ENCODE results near the gene BLM. TPM values are rescaled to one million over a fixed set of nuclear protein-coding genes. Genes with fewer than 3 reads are reported as not detected.
A peak's percentile ranks its signal among the peaks of the same experiment; 100 is the strongest.

BLM gene
- total and polyA plus RNA-seq, 7 experiments from 2014 or later, result 2.8 to 53.1 (median 6.3) TPM

DNA sequence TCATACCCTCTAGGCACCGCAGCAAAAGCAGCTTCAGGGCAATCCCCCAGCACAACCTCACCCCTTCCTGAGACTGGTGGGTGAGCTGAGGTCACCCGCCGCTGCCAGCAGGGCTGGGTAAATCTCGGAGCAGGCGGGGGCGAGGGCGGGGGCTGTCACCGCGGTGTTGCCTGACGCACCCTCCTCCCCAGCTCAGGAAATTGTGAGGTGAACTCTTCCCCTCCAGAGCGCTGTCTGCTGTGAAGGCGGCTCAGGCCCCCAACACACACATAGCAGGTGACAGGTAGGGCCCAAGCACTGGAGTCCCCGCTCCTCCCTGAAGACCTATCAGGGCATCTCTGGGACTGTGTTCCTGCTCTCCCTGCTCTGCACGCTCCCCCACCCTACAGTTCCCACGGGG is 121.0 kb downstream of the BLM start:
- no peak overlapping the region for H3K4me3 ChIP-seq (ENCODE audit: low read length)
- no peaks in the 10 kb centered on the region for H3K27me3 Mint-ChIP-seq
- peaks cover 0 to 1% (median 0%) of the 10 kb centered on the region in 11 donors for H3K9me3 Mint-ChIP-seq
- CTCF ChIA-PET, result interaction anchor here (0.9 kb wide), 1 partner anchor 190 kb away, joined by 6 read pairs; no protein-coding TSS in a partner anchor
- H3K4me1 Mint-ChIP-seq, result peaks cover 21 to 81% (median 30%) of the 10 kb centered on the region in 7 donors
- peaks cover 0 to 14% (median 0%) of the 10 kb centered on the region in 5 donors for H3K36me3 Mint-ChIP-seq
- peak; percentile 98 for ATAC-seq
- H3K36me3 ChIP-seq (ENCODE audit: control insufficient read depth in 2 of 3, insufficient read depth in 3 of 3, low read length in 3 of 3), result no peaks in the 10 kb centered on the region
- no peaks in the 10 kb centered on the region for H3K9me3 ChIP-seq (ENCODE audit: control insufficient read depth in 2 of 3, low read length in 3 of 3)
- H3K27ac ChIP-seq (ENCODE audit: low read depth, low read length), result peak overlapping the region; percentile 53
- POLR2A ChIA-PET, result interaction anchor here (0.7 to 0.8 kb wide), 3 partner anchors 13 to 121 kb away, joined by 4 read pairs; partner anchors contain the start of gene BLM
- intact Hi-C loops (cut with micrococcal nuclease), result loop anchor here (1.0 to 10.0 kb wide), 7 partner anchors 8 to 121 kb away; partner anchors contain the start of genes BLM (in 1 of the 2), HDDC3 (in 1 of the 2) and UNC45A (in 1 of the 2)
- peaks cover 18 to 27% of the 10 kb centered on the region in 2 donors for H3K4me1 ChIP-seq (ENCODE audit: control insufficient read depth in 2 of 2, insufficient read depth in 2 of 2, low read length in 2 of 2)
- no peaks in the 10 kb centered on the region for H3K27me3 ChIP-seq (ENCODE audit: control insufficient read depth in 2 of 2, insufficient read depth in 2 of 2, low read length in 2 of 2)
- peak overlapping the region; percentile 62 to 87 (median 76) for H3K4me3 Mint-ChIP-seq
- peak; percentile 66 to 92 (median 84) for DNase-seq
- H3K27ac Mint-ChIP-seq, result peak overlapping the region; percentile 77 to 95 (median 89)

DNA sequence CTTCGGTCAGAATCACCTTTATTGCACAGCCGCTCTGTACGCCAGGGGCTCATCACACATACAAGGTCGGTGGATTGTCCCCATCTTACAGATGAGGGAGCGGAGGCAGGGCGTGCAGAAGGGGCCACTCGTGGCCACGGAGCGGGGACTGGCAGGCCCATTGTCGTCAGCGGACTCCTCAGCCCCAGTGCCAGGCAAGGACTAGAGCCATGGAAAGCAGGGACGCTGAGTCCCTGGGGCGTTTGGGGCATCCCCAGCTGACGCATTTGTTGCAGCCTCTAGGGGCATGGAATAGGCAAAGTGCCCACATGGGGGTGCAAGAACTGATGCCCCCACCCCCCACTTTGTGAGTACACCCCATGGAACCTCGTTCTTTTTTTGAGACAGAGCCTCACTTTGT is 121.4 kb downstream of the BLM start:
- no peaks in the 10 kb centered on the region for H3K36me3 ChIP-seq (ENCODE audit: control insufficient read depth in 2 of 3, insufficient read depth in 3 of 3, low read length in 3 of 3)
- Mint-ChIP-seq H3K36me3 (peaks cover 0 to 17% (median 0%) of the 10 kb centered on the region in 5 donors), H3K27ac (peak overlapping the region; percentile 77 to 95 (median 89)), H3K4me1 (peaks cover 21 to 83% (median 30%) of the 10 kb centered on the region in 7 donors), H3K27me3 (no peaks in the 10 kb centered on the region), H3K9me3 (peaks cover 0 to 1% (median 0%) of the 10 kb centered on the region in 11 donors), H3K4me3 (peak overlapping the region; percentile 62 to 87 (median 76))
- no peak for ATAC-seq
- ChIA-PET CTCF (interaction anchor here (1.5 kb wide), 1 partner anchor 47 kb away, joined by 6 read pairs; no protein-coding TSS in a partner anchor), POLR2A (interaction anchor here (0.8 kb wide), 1 partner anchor 122 kb away, joined by 4 read pairs; the partner anchor contains the start of gene BLM)
- intact Hi-C loops (cut with micrococcal nuclease), result loop anchor here (1.0 to 10.0 kb wide), 7 partner anchors 8 to 121 kb away; partner anchors contain the start of genes BLM (in 1 of the 2), HDDC3 (in 1 of the 2) and UNC45A (in 1 of the 2)
- no peaks in the 10 kb centered on the region for H3K9me3 ChIP-seq (ENCODE audit: control insufficient read depth in 2 of 3, low read length in 3 of 3)
- peak overlapping the region; percentile 53 for H3K27ac ChIP-seq (ENCODE audit: low read depth, low read length)
- H3K27me3 ChIP-seq (ENCODE audit: control insufficient read depth in 2 of 2, insufficient read depth in 2 of 2, low read length in 2 of 2), result no peaks in the 10 kb centered on the region
- peak in 1 of 9 donors; percentile 29 for DNase-seq
- H3K4me3 ChIP-seq (ENCODE audit: low read length), result no peak overlapping the region
- peaks cover 18 to 27% of the 10 kb centered on the region in 2 donors for H3K4me1 ChIP-seq (ENCODE audit: control insufficient read depth in 2 of 2, insufficient read depth in 2 of 2, low read length in 2 of 2)

DNA sequence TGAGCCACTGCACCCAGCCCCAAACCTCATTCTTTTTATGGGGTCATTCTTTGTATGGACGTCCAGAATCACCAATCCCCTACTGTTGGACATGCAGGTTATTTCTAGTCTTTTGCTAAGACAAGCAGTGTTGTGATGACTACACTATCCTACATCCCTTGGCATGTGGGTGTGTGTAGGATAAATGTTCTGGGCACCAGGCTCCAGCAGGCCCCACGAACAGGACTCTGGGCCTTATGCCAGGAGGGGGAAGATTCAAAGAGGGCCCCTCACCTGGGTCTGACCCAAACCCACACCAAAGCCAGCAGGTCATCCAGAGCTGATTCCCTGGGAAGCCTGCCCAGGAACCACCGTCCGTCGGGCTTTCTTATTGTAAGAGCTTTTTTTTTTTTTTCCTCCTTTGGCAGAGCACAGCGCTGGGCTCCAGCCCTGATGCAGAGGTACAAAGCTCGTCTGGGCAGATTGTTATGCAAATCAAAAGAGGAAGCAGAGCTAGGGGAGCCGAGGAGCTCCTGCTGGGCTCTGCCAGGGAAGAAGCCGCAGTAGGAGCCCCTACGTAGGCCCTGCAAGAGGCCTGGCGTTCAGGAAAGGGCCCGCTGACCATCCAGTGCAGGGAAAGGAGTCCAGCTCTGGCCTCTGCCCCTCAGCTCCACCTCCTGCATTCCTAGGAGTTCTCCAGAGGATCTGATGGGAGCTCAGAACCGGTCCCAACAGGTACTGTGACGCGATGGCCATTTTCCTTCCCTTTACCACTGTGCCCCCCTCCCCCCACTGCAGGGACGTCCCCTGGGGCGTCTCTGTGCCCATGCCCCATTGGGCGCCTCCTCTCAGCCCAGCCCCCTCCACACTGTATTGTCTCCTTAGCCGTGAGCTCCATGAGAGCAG is 122.3 kb downstream of the BLM start:
- POLR2A ChIA-PET, result interaction anchor here (1.1 to 1.4 kb wide), 3 partner anchors 30 to 95 kb away, joined by 3 to 5 read pairs (median 3); partner anchors contain the start of gene UNC45A
- Histone ChIP-seq H3K27me3 (ENCODE audit: control insufficient read depth in 2 of 2, insufficient read depth in 2 of 2, low read length in 2 of 2) (no peaks in the 10 kb centered on the region), H3K27ac (ENCODE audit: low read depth, low read length) (peak overlapping the region; percentile 35), H3K36me3 (ENCODE audit: control insufficient read depth in 2 of 3, insufficient read depth in 3 of 3, low read length in 3 of 3) (no peaks in the 10 kb centered on the region), H3K4me3 (ENCODE audit: low read length) (peak overlapping the region; percentile 2), H3K9me3 (ENCODE audit: control insufficient read depth in 2 of 3, low read length in 3 of 3) (no peaks in the 10 kb centered on the region), H3K4me1 (ENCODE audit: control insufficient read depth in 2 of 2, insufficient read depth in 2 of 2, low read length in 2 of 2) (peaks cover 18 to 27% of the 10 kb centered on the region in 2 donors)
- Mint-ChIP-seq H3K27me3 (no peaks in the 10 kb centered on the region), H3K4me1 (peaks cover 21 to 86% (median 30%) of the 10 kb centered on the region in 7 donors), H3K4me3 (peak overlapping the region; percentile 32 to 78 (median 58)), H3K9me3 (peaks cover 0 to 3% (median 0%) of the 10 kb centered on the region in 11 donors), H3K36me3 (peaks cover 0 to 18% (median 0%) of the 10 kb centered on the region in 5 donors), H3K27ac (peak overlapping the region in 8 of 9 donors; percentile 53 to 91 (median 79))
- no peak for ATAC-seq
- CTCF ChIA-PET, result interaction anchor here (0.6 to 1.5 kb wide), 4 partner anchors 21 to 965 kb away, joined by 4 to 7 read pairs (median 6); no protein-coding TSS in a partner anchor
- intact Hi-C loops (cut with micrococcal nuclease), result loop anchor here in 1 of 2 donors (10.0 kb wide), 1 partner anchor 95 kb away; the partner anchor contains the start of genes HDDC3 and UNC45A
- peak in 1 of 9 donors; percentile 28 for DNase-seq

DNA sequence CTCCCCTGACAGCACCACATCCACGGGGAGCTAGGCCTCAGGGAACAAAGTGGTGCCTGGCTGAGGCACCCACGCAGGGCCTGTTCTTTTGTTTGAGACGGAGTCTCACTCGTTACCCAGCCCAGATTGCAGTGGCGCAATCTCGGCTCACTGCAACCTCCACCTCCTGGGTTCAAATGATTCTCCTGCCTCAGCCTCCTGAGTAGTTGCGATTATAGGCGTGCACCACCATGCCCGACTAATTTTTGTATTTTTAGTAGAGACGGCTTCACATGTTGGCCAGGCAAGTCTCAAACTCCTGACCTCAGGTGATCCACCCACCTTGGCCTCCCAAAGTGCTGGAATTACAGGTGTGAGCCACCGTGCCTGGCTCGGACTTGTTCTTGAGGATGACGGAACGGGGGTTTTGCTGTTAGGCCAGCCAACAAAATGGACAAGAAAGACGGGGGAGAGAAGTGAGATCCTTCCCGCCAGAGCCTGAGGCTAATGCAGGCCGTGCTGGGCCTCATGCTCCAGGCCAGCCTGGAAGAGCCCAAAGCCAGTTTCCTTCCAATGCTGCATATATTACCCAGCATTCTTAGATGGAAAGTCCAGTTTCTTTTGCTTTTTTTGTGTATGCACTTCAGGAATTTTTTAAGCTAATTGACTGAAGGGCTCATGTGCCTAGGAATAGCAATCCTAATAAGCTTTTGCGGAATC is 123.2 kb downstream of the BLM start:
- peaks cover 21 to 84% (median 30%) of the 10 kb centered on the region in 7 donors for H3K4me1 Mint-ChIP-seq
- peak overlapping the region; percentile 35 for H3K27ac ChIP-seq (ENCODE audit: low read depth, low read length)
- H3K36me3 Mint-ChIP-seq, result peaks cover 0 to 20% (median 0%) of the 10 kb centered on the region in 5 donors
- ATAC-seq (no peak), DNase-seq (no peak)
- no peaks in the 10 kb centered on the region for H3K36me3 ChIP-seq (ENCODE audit: control insufficient read depth in 2 of 3, insufficient read depth in 3 of 3, low read length in 3 of 3)
- peaks cover 0 to 3% (median 0%) of the 10 kb centered on the region in 11 donors for H3K9me3 Mint-ChIP-seq
- peak overlapping the region; percentile 2 for H3K4me3 ChIP-seq (ENCODE audit: low read length)
- peak overlapping the region in 9 of 10 donors; percentile 27 to 78 (median 62) for H3K4me3 Mint-ChIP-seq
- H3K27me3 ChIP-seq (ENCODE audit: control insufficient read depth in 2 of 2, insufficient read depth in 2 of 2, low read length in 2 of 2), result no peaks in the 10 kb centered on the region
- H3K4me1 ChIP-seq (ENCODE audit: control insufficient read depth in 2 of 2, insufficient read depth in 2 of 2, low read length in 2 of 2), result peaks cover 18 to 27% of the 10 kb centered on the region in 2 donors
- ChIA-PET CTCF (interaction anchor here (1.2 to 1.5 kb wide), 2 partner anchors 46 to 91 kb away, joined by 4 to 6 read pairs; no protein-coding TSS in a partner anchor), POLR2A (interaction anchor here (1.1 to 1.4 kb wide), 3 partner anchors 29 to 95 kb away, joined by 3 to 5 read pairs (median 3); partner anchors contain the start of gene UNC45A)
- no peaks in the 10 kb centered on the region for H3K9me3 ChIP-seq (ENCODE audit: control insufficient read depth in 2 of 3, low read length in 3 of 3)
- intact Hi-C loops (cut with micrococcal nuclease), result no loop called here
- H3K27me3 Mint-ChIP-seq, result no peaks in the 10 kb centered on the region
- H3K27ac Mint-ChIP-seq, result peak overlapping the region in 8 of 9 donors; percentile 51 to 91 (median 77)

DNA sequence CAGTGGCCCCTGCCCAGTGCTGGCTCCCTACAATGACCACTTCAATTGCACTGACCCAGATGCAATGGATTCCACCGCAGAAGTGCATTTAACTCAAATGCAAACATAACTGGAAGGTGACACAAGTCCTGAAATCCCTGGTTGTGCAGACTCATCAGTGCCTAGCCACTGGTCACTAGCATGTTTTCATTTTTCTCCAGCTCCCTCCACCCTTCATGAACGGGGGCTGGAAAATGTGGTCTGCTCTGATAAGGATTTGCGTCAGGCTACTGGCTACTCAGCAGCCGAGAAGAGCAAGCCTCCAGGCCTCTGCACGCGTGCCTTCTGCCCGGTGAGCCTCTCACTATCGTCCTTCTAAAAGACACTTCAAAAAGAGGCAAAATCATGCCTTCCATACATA is 123.8 kb downstream of the BLM start:
- Mint-ChIP-seq H3K9me3 (peaks cover 0 to 3% (median 0%) of the 10 kb centered on the region in 11 donors), H3K36me3 (peaks cover 0 to 20% (median 0%) of the 10 kb centered on the region in 5 donors), H3K27me3 (no peaks in the 10 kb centered on the region), H3K4me1 (peaks cover 21 to 82% (median 30%) of the 10 kb centered on the region in 7 donors), H3K4me3 (peak overlapping the region in 2 of 10 donors; percentile 26 to 76), H3K27ac (peak overlapping the region in 1 of 9 donors; percentile 29)
- no peaks in the 10 kb centered on the region for H3K36me3 ChIP-seq (ENCODE audit: control insufficient read depth in 2 of 3, insufficient read depth in 3 of 3, low read length in 3 of 3)
- no peaks in the 10 kb centered on the region for H3K27me3 ChIP-seq (ENCODE audit: control insufficient read depth in 2 of 2, insufficient read depth in 2 of 2, low read length in 2 of 2)
- DNase-seq (no peak), ATAC-seq (no peak)
- H3K9me3 ChIP-seq (ENCODE audit: control insufficient read depth in 2 of 3, low read length in 3 of 3), result no peaks in the 10 kb centered on the region
- ChIA-PET CTCF (no interaction called here), POLR2A (no interaction called here)
- H3K27ac ChIP-seq (ENCODE audit: low read depth, low read length), result no peak overlapping the region
- H3K4me3 ChIP-seq (ENCODE audit: low read length), result no peak overlapping the region
- peaks cover 18 to 27% of the 10 kb centered on the region in 2 donors for H3K4me1 ChIP-seq (ENCODE audit: control insufficient read depth in 2 of 2, insufficient read depth in 2 of 2, low read length in 2 of 2)
- intact Hi-C loops (cut with micrococcal nuclease), result no loop called here

Measured in naive thymus-derived CD4-positive, alpha-beta T cell (primary cell).